HEK293T (cell line): ENCODE data around the gene KRT17.

Source experiments
- ARNT ChIP-seq: fragments of 450-650 bp; IDR thresholded peaks from 2 replicates; pipeline ENCODE4 v1.6.1; 2017; ENCODE audit warnings: mild to moderate bottlenecking
- BHLHE40 ChIP-seq: fragments of 450-650 bp; IDR thresholded peaks from 2 replicates; pipeline ENCODE4 v1.6.1; 2016; ENCODE audit warnings: mild to moderate bottlenecking, moderate library complexity, borderline replicate concordance
- ELF4 ChIP-seq: fragments of 450-650 bp; IDR thresholded peaks from 2 replicates; pipeline ENCODE4 v1.6.1; 2017; ENCODE audit warnings: antibody characterized with exemption
- FOXA1 ChIP-seq: fragments of 450-650 bp; IDR thresholded peaks from 2 replicates; pipeline ENCODE4 v1.6.1; 2016; ENCODE audit warnings: mild to moderate bottlenecking
- FOXK2 ChIP-seq: fragments of 450-650 bp; IDR thresholded peaks from 2 replicates; pipeline ENCODE4 v1.6.1; 2016; ENCODE audit warnings: mild to moderate bottlenecking
- FOXM1 ChIP-seq: fragments of 450-650 bp; IDR thresholded peaks from 2 replicates; pipeline ENCODE4 v1.6.1; 2017; ENCODE audit warnings: mild to moderate bottlenecking, borderline replicate concordance
- HDGF ChIP-seq: fragments of 450-650 bp; IDR thresholded peaks from 2 replicates; pipeline ENCODE4 v1.6.1; 2017; ENCODE audit warnings: antibody characterized with exemption, borderline replicate concordance
- L3MBTL2 ChIP-seq: fragments of 450-650 bp; conservative IDR thresholded peaks from 2 replicates; pipeline ENCODE4 v1.6.1; 2016; ENCODE audit warnings: mild to moderate bottlenecking
- NFRKB ChIP-seq: fragments of 450-650 bp; IDR thresholded peaks from 2 replicates; pipeline ENCODE4 v1.6.1; 2016; ENCODE audit warnings: mild to moderate bottlenecking, moderate library complexity
- PKNOX1 ChIP-seq: fragments of 450-650 bp; IDR thresholded peaks from 2 replicates; pipeline ENCODE4 v1.6.1; 2016
- SP1 ChIP-seq: fragments of 450-650 bp; IDR thresholded peaks from 2 replicates; pipeline ENCODE4 v1.6.1; 2017
- SUZ12 ChIP-seq: fragments of 450-650 bp; IDR thresholded peaks from 2 replicates; pipeline ENCODE4 v1.6.1; 2016; ENCODE audit warnings: mild to moderate bottlenecking

- TF ChIP-seq FOXK2, result no peak
- no peak for TF ChIP-seq SP1
- TF ChIP-seq HDGF, result no peak
- no peak for TF ChIP-seq ELF4
- TF ChIP-seq FOXA1, result no peak
- TF ChIP-seq PKNOX1, result no peak
- no peak for TF ChIP-seq L3MBTL2
- no peak for TF ChIP-seq ARNT
- no peak for TF ChIP-seq FOXM1
- no peak for TF ChIP-seq BHLHE40
- no peak for TF ChIP-seq NFRKB
- no peak for TF ChIP-seq SUZ12
Measured at GRCh38 chr17:41618341-41619035, 5.9 kb downstream of the KRT17 start.
